Panc1 (cell line): Measurements from ENCODE around the gene NADSYN1. TPM values are rescaled to one million over a fixed set of nuclear protein-coding genes. Genes with fewer than 3 reads are reported as not detected.

Experiments
- ATAC-seq: fragments of 200-7000 bp; cut with Tn5 transposase; 2 replicates; pipeline ENCODE4 v1.9.1; 2020; ENCODE audit warnings: mild to moderate bottlenecking, moderate library complexity
- Bru-seq: library from RNA; stranded (reverse); fragments of 400-500 nt; gene quantifications from one replicate; lab custom pipeline; 2021; lab: Mats Ljungman, UMichigan
- BruChase-seq, 2 experiments: library from RNA; stranded (reverse); fragments of 400-500 nt; gene quantifications; one replicate each; lab custom pipeline; 2021; lab: Mats Ljungman, UMichigan
- BruUV-seq: library from RNA; stranded (reverse); fragments of 400-500 nt; replicated peaks from 2 replicates; lab custom pipeline; 2021; lab: Mats Ljungman, UMichigan
- CTCF ChIA-PET: fragments of 300-600 bp; sonication (Branson Sonifier 250); formaldehyde crosslinking; loops from one replicate; lab custom pipeline; 2022; ENCODE audit warnings: antibody characterized with exemption; lab: Charles Lee
- POLR2A ChIA-PET: fragments of 300-600 bp; sonication (Branson Sonifier 250); formaldehyde crosslinking; loops from one replicate; lab custom pipeline; 2022; ENCODE audit warnings: antibody characterized with exemption; lab: Charles Lee
- DNase-seq: peaks from one replicate; pipeline ENCODE4 v3.0.0-alpha.2; 2010; ENCODE audit warnings: low read depth, low spot score
- H3K27ac ChIP-seq: 2 replicates; pipeline ENCODE4 v1.5.1; 2011; ENCODE audit warnings: mild to moderate bottlenecking, low read length, inconsistent platforms
- H3K27me3 ChIP-seq: fragments of 200-500 bp; sonication (Bioruptor generic); 2 replicates; pipeline ENCODE4 v1.6.0; 2014; ENCODE audit warnings: low read length, inconsistent platforms; ENCODE audit not compliant: control insufficient read depth, insufficient read depth
- H3K36me3 ChIP-seq: fragments of 200-500 bp; sonication (Bioruptor generic); 2 replicates; pipeline ENCODE4 v1.5.1; 2014; ENCODE audit warnings: inconsistent platforms, mild to moderate bottlenecking, low read length, moderate library complexity; ENCODE audit not compliant: control insufficient read depth, insufficient read depth
- H3K4me1 ChIP-seq: 2 replicates; pipeline ENCODE4 v1.5.1; 2011; ENCODE audit warnings: inconsistent platforms, mild to moderate bottlenecking, low read length, moderate library complexity; ENCODE audit not compliant: control insufficient read depth, insufficient read depth
- H3K4me3 ChIP-seq, 2 experiments: 2 replicates each; pipeline ENCODE4 v1.5.1; 2011 to 2012; ENCODE audit warnings: low read depth in 2 of 2, low read length in 2 of 2, mild to moderate bottlenecking in 2 of 2, inconsistent platforms in 1 of 2, moderate library complexity in 1 of 2
- H3K9me3 ChIP-seq: fragments of 200-500 bp; sonication (Bioruptor generic); 2 replicates; pipeline ENCODE4 v1.5.1; 2014; ENCODE audit warnings: low read depth, mild to moderate bottlenecking, inconsistent platforms, low read length, moderate library complexity; ENCODE audit not compliant: control insufficient read depth, insufficient read depth
- POLR2AphosphoS5 ChIP-seq: IDR thresholded peaks from 2 replicates; pipeline ENCODE4 v1.6.1; 2012; ENCODE audit warnings: mild to moderate bottlenecking, low read depth, low read length, moderate library complexity
- REST ChIP-seq, 2 experiments: IDR thresholded peaks; 2 replicates each; pipeline ENCODE4 v1.6.1; 2011 to 2012; ENCODE audit warnings: low read depth in 2 of 2, control low read depth in 1 of 2, low read length in 1 of 2, mild to moderate bottlenecking in 1 of 2, moderate library complexity in 1 of 2; ENCODE audit not compliant: insufficient read depth in 1 of 2
- SIN3A ChIP-seq: IDR thresholded peaks from 2 replicates; pipeline ENCODE4 v1.6.1; 2012; ENCODE audit warnings: low read depth, mild to moderate bottlenecking, low read length, moderate library complexity, borderline replicate concordance; ENCODE audit not compliant: insufficient read depth
- TCF7L2 ChIP-seq: IDR thresholded peaks from 2 replicates; pipeline ENCODE4 v1.6.1; 2011; ENCODE audit warnings: mild to moderate bottlenecking, low read depth, low read length, inconsistent platforms
- in situ Hi-C: cut with HindIII; loops from 2 replicates; pipeline ENCODE4 v1.10.0; 2016; ENCODE audit warnings: low sequenced_read_pairs, low pct_unique_long_range_greater_than_20kb
- intact Hi-C: fragments of 100-400 bp; cut with micrococcal nuclease; formaldehyde crosslinking; loops from one replicate; pipeline ENCODE4 v1.10.0; 2022; ENCODE audit not compliant: unreplicated experiment
- long read RNA-seq: library from polyadenylated mRNA; unstranded; transcript quantifications from one replicate; pipeline ENCODE4 v2.0.0, GENCODE V29; 2021; ENCODE audit not compliant: unreplicated experiment
- polyA plus RNA-seq: library from polyadenylated mRNA; unstranded; fragments of >200 nt; gene quantifications from one replicate; pipeline ENCODE4 v1.2.1, GENCODE V29; 2012; ENCODE audit warnings: missing spikeins; ENCODE audit not compliant: insufficient read length
- total RNA-seq: library from RNA; stranded (reverse); gene quantifications from one replicate; pipeline ENCODE4 v1.2.1, GENCODE V29; 2021; ENCODE audit not compliant: unreplicated experiment
- TF ChIP-seq, protein P1 (sequence below): fragments of 450-650 bp; IDR thresholded peaks from 2 replicates; pipeline ENCODE4 v1.5.1; 2017; ENCODE audit warnings: mild to moderate bottlenecking

NADSYN1 gene
- total RNA-seq (76.1 TPM), Bru-seq, nascent RNA (percentile 70 among the genes with signal in this experiment), BruChase-seq, experiment 1, labeled RNA remaining after a 2-hour chase (percentile 71 among the genes with signal in this experiment), BruChase-seq, experiment 2, labeled RNA remaining after a 6-hour chase (percentile 69 among the genes with signal in this experiment)
- polyA plus RNA-seq: 69.6 TPM
- long read RNA-seq, transcript NADSYN1-201 (21 exons, 2,773 nt): major isoform, 74 of 145 reads
- long read RNA-seq, partial matches to known transcripts: 36 of 145 reads
- long read RNA-seq, other reads (novel, unspliced or antisense): 24 of 145 reads

- BruUV-seq: TSS peak; percentile 10
- Histone ChIP-seq H3K27ac (peak within 1 kb of the TSS; percentile 88), H3K36me3 (peaks cover 6% of the 10 kb centered on the region), H3K4me3 (peak within 1 kb of the TSS; percentile 77 to 94), H3K4me1 (peaks cover 22% of the 10 kb centered on the region), H3K27me3 (no peaks in the 10 kb centered on the region), H3K9me3 (no peaks in the 10 kb centered on the region)
- peak; percentile 61 for DNase-seq
- ChIA-PET CTCF (interaction anchor here (0.6 to 1.0 kb wide), 3 partner anchors 33 to 182 kb away, joined by 3 to 5 read pairs (median 4); no protein-coding TSS in a partner anchor), POLR2A (interaction anchor here (0.6 to 0.7 kb wide), 9 partner anchors 16 to 1610 kb away, joined by 3 to 11 read pairs (median 6); no protein-coding TSS in a partner anchor)
- TF ChIP-seq TCF7L2 (no peak), REST (IDR thresholded peaks at IDR 0.05; ENCODE audit: insufficient read depth in 1 of 2, low read depth in 2 of 2, low read length in 1 of 2) (no peak), POLR2AphosphoS5 (peak; percentile 91), SIN3A (peak; percentile 98)
- TF ChIP-seq, protein P1, sequence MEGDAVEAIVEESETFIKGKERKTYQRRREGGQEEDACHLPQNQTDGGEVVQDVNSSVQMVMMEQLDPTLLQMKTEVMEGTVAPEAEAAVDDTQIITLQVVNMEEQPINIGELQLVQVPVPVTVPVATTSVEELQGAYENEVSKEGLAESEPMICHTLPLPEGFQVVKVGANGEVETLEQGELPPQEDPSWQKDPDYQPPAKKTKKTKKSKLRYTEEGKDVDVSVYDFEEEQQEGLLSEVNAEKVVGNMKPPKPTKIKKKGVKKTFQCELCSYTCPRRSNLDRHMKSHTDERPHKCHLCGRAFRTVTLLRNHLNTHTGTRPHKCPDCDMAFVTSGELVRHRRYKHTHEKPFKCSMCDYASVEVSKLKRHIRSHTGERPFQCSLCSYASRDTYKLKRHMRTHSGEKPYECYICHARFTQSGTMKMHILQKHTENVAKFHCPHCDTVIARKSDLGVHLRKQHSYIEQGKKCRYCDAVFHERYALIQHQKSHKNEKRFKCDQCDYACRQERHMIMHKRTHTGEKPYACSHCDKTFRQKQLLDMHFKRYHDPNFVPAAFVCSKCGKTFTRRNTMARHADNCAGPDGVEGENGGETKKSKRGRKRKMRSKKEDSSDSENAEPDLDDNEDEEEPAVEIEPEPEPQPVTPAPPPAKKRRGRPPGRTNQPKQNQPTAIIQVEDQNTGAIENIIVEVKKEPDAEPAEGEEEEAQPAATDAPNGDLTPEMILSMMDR: no peak
- ATAC-seq: peak; percentile 86
- intact Hi-C loops: no loop called here
- in situ Hi-C loops: no loop called here
Measured at GRCh38 chr11:71453037-71453917, at the start of gene NADSYN1. Gene NADSYN1, plus strand, starts transcription at chr11:71453203. Its CDS starts 94 bp downstream, at chr11:71453297.

GRCh38 chr11:71404209-71404608 is 48.8 kb upstream of the NADSYN1 start:
- no peak overlapping the region for H3K27ac ChIP-seq
- TF ChIP-seq POLR2AphosphoS5 (no peak), TCF7L2 (no peak), SIN3A (no peak), REST (IDR thresholded peaks at IDR 0.05; ENCODE audit: insufficient read depth in 1 of 2, low read depth in 2 of 2, low read length in 1 of 2) (no peak)
- TF ChIP-seq, protein P1: no peak
- ATAC-seq (no peak), DNase-seq (no peak)
- no peaks in the 10 kb centered on the region for H3K9me3 ChIP-seq
- H3K27me3 ChIP-seq: no peaks in the 10 kb centered on the region; the same call in 1 of the 2 replicates
- intact Hi-C loops: no loop called here
- POLR2A ChIA-PET: no interaction called here
- in situ Hi-C loops: no loop called here
- H3K4me3 ChIP-seq: no peak overlapping the region
- CTCF ChIA-PET: no interaction called here
- BruUV-seq: no TSS peak
- H3K36me3 ChIP-seq: no peaks in the 10 kb centered on the region
- no peaks in the 10 kb centered on the region for H3K4me1 ChIP-seq
